Sigmoid colon (tissue), 7 donors: Measurements from ENCODE around the gene PPP4R4. TPM values are rescaled to one million over a fixed set of nuclear protein-coding genes. Genes with fewer than 3 reads are reported as not detected.
A peak's percentile ranks its signal among the peaks of the same experiment; 100 is the strongest.

Source experiments
- DNase-seq: peaks from one replicate; pipeline ENCODE4 v3.0.0-alpha.2; 2019
- H3K27ac ChIP-seq, 4 donors: fragments of 200-600 bp; sonication (generic); one replicate each; pipeline ENCODE4 v1.5.1; 2016 to 2019; ENCODE audit warnings: mild to moderate bottlenecking in 1 of 4
- H3K27me3 ChIP-seq, 3 donors: fragments of 200-600 bp; sonication (generic); one replicate each; pipeline ENCODE4 v1.5.1; 2019; ENCODE audit warnings: mild to moderate bottlenecking in 1 of 3
- H3K36me3 ChIP-seq, 4 donors: fragments of 200-600 bp; sonication (generic); one replicate each; pipeline ENCODE4 v1.5.1; 2016 to 2019
- H3K4me1 ChIP-seq, 4 donors: fragments of 200-600 bp; sonication (generic); one replicate each; pipeline ENCODE4 v1.5.1; 2017 to 2019
- H3K4me3 ChIP-seq, 4 donors: fragments of 200-600 bp; sonication (generic); one replicate each; pipeline ENCODE4 v1.5.1; 2017 to 2019; ENCODE audit warnings: mild to moderate bottlenecking in 2 of 4, moderate library complexity in 1 of 4
- H3K9me3 ChIP-seq, 4 donors: fragments of 200-600 bp in 3 of 4; sonication (generic) in 3 of 4; one replicate each; pipeline versions ENCODE4 v1.5.1 to v1.6.1; 2013 to 2019
- CTCF ChIP-seq, 4 experiments: fragments of 450-650 bp in 3 of 4; fragments of 200-600 bp in 1 of 4; IDR thresholded peaks; one replicate each; pipeline ENCODE4 v1.5.1; 2016 to 2019; ENCODE audit warnings: antibody characterized with exemption in 4 of 4, mild to moderate bottlenecking in 3 of 4, moderate library complexity in 2 of 4
- EP300 ChIP-seq, 4 donors: sonication (generic); formaldehyde crosslinking; IDR thresholded peaks; one replicate each; pipeline ENCODE4 v1.6.1; 2017; ENCODE audit warnings: antibody characterized with exemption in 4 of 4
- POLR2A ChIP-seq, 2 donors: fragments of 450-650 bp; IDR thresholded peaks; one replicate each; pipeline ENCODE4 v1.6.1; 2016; ENCODE audit warnings: antibody characterized with exemption in 2 of 2, mild to moderate bottlenecking in 2 of 2, moderate library complexity in 2 of 2
- POLR2AphosphoS5 ChIP-seq, 4 donors: sonication (generic); formaldehyde crosslinking; IDR thresholded peaks; one replicate each; pipeline ENCODE4 v1.6.1; 2017; ENCODE audit warnings: antibody characterized with exemption in 4 of 4
- WGBS, 2 donors: extraction: QIAGEN DNeasy Blood & Tissue Kit; methylation state at CpG; one replicate each; pipeline ENCODE4 v1.1.7; 2013; 5-methylcytosine and 5-hydroxymethylcytosine counted together
- intact Hi-C: fragments of 100-400 bp; cut with DNase I; formaldehyde crosslinking; loops from one replicate; pipeline ENCODE4 v1.15.1; 2023
- polyA plus RNA-seq, 3 donors: library from polyadenylated mRNA; stranded (reverse); fragments of 200-250 nt; gene quantifications; one replicate each; pipeline ENCODE4 v1.2.3, GENCODE V29; 2013
- total RNA-seq, 4 donors: library from RNA; depleted of rRNA; stranded (reverse); fragments of >200 nt; gene quantifications; one replicate each; pipeline ENCODE4 v1.1.0, GENCODE V29; 2016
- donor health status: healthy with polysubstance abuse.
- donor health status: Bipolar disorder and iron deficiency.
- donor health status: healthy.

The PPP4R4 gene
- total and polyA plus RNA-seq, 7 donors = 0.07 to 3.0 (median 0.63) TPM; not detected in 1

- Histone ChIP-seq H3K36me3 (no peaks in the 10 kb centered on the region), H3K4me3 (no peak overlapping the region), H3K9me3 (no peaks in the 10 kb centered on the region), H3K27me3 (no peaks in the 10 kb centered on the region), H3K4me1 (peaks cover 0 to 20% (median 12%) of the 10 kb centered on the region in 4 donors), H3K27ac (no peak overlapping the region)
- intact Hi-C loops = no loop called here
- no peak for DNase-seq
- WGBS, 2 donors = 90 to 94% methylated on average over 1 of the region's 1 CpG
- TF ChIP-seq CTCF (IDR thresholded peaks at IDR 0.05) (no peak), POLR2AphosphoS5 (IDR thresholded peaks at IDR 0.05) (no peak), EP300 (IDR thresholded peaks at IDR 0.05) (no peak), POLR2A (IDR thresholded peaks at IDR 0.05) (no peak)
Measured at GRCh38 chr14:94126419-94126677, 47.8 kb upstream of the PPP4R4 start.

DNA sequence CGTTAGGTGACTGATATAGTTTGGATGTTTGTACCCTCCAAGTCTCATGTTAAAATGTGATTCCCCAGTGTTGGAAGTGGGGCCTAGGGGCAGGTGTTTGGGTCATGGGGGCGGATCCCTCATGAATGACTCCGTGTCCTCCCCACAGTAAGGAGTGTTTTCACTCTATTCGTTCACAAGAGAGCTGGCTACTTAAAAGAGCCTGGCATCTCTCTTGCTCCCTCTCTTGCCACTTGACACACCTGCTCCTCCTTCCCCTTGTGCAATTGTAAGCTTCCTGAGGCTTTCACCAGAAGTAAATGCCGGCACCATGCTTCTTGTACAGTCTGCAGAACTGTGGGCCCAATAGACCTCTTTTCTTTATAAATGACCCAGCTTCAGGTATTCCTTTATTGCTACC is 47.3 kb upstream of the PPP4R4 start:
- intact Hi-C loops = no loop called here
- no peaks in the 10 kb centered on the region for H3K27me3 ChIP-seq
- no peaks in the 10 kb centered on the region for H3K9me3 ChIP-seq
- TF ChIP-seq POLR2A (IDR thresholded peaks at IDR 0.05) = no peak
- no peak overlapping the region for H3K4me3 ChIP-seq
- WGBS, 2 donors = 88 to 90% methylated on average over 5 of the region's 5 CpGs
- peak; percentile 36 for DNase-seq
- no peak overlapping the region for H3K27ac ChIP-seq
- peaks cover 0 to 20% (median 12%) of the 10 kb centered on the region in 4 donors for H3K4me1 ChIP-seq
- H3K36me3 ChIP-seq = no peaks in the 10 kb centered on the region

- TF ChIP-seq CTCF (IDR thresholded peaks at IDR 0.05) (no peak), POLR2AphosphoS5 (IDR thresholded peaks at IDR 0.05) (no peak), POLR2A (IDR thresholded peaks at IDR 0.05) (no peak), EP300 (IDR thresholded peaks at IDR 0.05) (no peak)
- H3K4me1 ChIP-seq = peaks cover 0 to 20% (median 12%) of the 10 kb centered on the region in 4 donors
- H3K36me3 ChIP-seq = no peaks in the 10 kb centered on the region
- no peaks in the 10 kb centered on the region for H3K9me3 ChIP-seq
- no peak overlapping the region for H3K4me3 ChIP-seq
- no peak for DNase-seq
- 93 to 98% methylated on average over 6 of the region's 6 CpGs for WGBS, 2 donors
- no peaks in the 10 kb centered on the region for H3K27me3 ChIP-seq
- H3K27ac ChIP-seq = no peak overlapping the region
- intact Hi-C loops = no loop called here
Measured at GRCh38 chr14:94127330-94127729, 46.8 kb upstream of the PPP4R4 start.

DNA sequence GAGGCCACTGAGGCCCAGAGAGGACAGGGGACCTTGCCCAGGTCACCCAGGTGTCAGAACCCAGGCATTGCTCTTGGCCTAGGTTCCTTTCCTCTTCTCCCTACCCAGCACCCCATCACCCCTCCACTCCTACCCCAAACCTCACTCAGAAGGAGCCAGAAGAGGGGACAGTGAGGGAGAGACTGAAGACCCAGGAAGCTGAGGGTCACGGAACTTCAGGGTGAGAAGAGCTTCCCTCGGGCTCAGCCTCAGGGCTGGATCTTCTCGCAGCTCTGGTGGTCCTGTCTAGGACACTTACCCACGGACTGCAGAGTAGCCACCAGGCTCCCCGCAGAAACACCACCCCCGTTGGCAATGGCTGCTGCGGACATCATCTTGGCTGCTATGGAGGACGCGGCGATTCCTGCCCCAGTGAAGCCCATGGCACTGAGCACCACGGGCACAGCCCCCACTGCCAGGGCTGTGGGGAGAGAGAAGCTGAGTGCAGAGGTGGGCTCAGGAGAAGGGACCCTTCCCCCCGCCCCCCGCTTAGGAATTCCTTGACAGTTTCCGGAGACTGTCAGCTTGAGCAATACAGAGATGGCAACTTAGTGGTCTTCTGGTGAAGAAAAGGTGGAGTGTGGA is 45.8 kb upstream of the PPP4R4 start:
- Histone ChIP-seq H3K27ac (peak overlapping the region; percentile 77 to 88 (median 80)), H3K36me3 (no peaks in the 10 kb centered on the region), H3K4me1 (peaks cover 0 to 20% (median 12%) of the 10 kb centered on the region in 4 donors), H3K27me3 (no peaks in the 10 kb centered on the region), H3K9me3 (no peaks in the 10 kb centered on the region), H3K4me3 (peak overlapping the region in 2 of 4 donors; percentile 57 to 61)
- DNase-seq = peak; percentile 18
- intact Hi-C loops = loop anchor here (2.0 kb wide), 1 partner anchor 48 kb away; the partner anchor contains the start of genes DDX24 and IFI27L1
- TF ChIP-seq POLR2A (IDR thresholded peaks at IDR 0.05) = no peak
- no peak for TF ChIP-seq EP300 (IDR thresholded peaks at IDR 0.05)
- TF ChIP-seq CTCF (IDR thresholded peaks at IDR 0.05) = no peak
- TF ChIP-seq POLR2AphosphoS5 (IDR thresholded peaks at IDR 0.05) = no peak
- 93 to 95% methylated on average over 14 of the region's 14 CpGs for WGBS, 2 donors

DNA sequence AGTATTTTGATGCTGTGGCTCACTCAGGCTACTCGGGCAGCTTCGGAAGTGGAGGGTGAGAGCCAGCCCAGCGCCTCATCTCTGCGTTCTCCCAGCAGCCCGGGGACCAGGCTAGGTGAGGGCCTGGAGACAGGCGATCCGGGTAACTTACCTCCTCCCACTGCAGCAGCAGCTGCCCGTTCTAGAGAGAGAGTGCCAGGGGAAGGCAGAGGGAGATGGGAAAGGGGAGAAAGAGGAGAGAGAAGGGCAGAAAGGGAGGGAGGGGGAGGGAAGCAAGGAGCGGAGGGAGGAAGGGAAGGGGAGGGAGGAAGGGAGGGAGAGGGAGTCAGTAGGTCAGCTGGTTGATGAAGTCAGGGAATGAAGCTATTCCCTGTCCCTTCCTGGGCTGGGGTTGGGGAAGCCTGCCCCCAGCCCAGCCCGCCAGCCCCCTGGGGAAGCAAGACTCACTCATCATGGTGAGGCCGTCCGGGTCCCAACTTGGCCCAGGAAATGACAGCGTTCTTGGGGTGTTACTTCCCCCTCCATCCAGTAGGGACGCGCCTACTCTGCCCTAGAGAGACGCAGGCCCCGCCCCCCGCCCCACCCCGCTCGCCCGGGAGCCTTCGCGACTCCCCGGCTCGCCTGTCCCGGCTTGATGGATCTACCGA is 44.9 kb upstream of the PPP4R4 start, which contains the start of gene IFI27L2:
TSS of gene IFI27L2 (minus strand) at position 494 of the 647 bp plus-strand sequence. CDS start at position 454, 40 bp downstream.
- H3K36me3 ChIP-seq = no peaks in the 10 kb centered on the region
- 1 to 2% methylated on average over 27 of the region's 27 CpGs for WGBS, 2 donors
- no peaks in the 10 kb centered on the region for H3K27me3 ChIP-seq
- no peak for TF ChIP-seq EP300 (IDR thresholded peaks at IDR 0.05)
- TF ChIP-seq POLR2A (IDR thresholded peaks at IDR 0.05) = no peak
- peak in 2 of 4 donors; percentile 14 to 62 for TF ChIP-seq POLR2AphosphoS5 (IDR thresholded peaks at IDR 0.05)
- peak in 3 of 4 experiments; percentile 29 to 53 (median 44) for TF ChIP-seq CTCF (IDR thresholded peaks at IDR 0.05)
- no peaks in the 10 kb centered on the region for H3K9me3 ChIP-seq
- H3K27ac ChIP-seq = peak within 1 kb of the TSS; percentile 77 to 88 (median 80)
- peaks cover 0 to 20% (median 12%) of the 10 kb centered on the region in 4 donors for H3K4me1 ChIP-seq
- peak within 1 kb of the TSS; percentile 26 to 61 (median 56) for H3K4me3 ChIP-seq
- DNase-seq = peak; percentile 88
- intact Hi-C loops = loop anchor here (2.0 kb wide), 1 partner anchor 48 kb away; the partner anchor contains the start of genes DDX24 and IFI27L1
